ENCODE data around the gene KLHL22.

Gene KLHL22

GRCh38 chr22:20435436-20436306, 59.9 kb downstream of the KLHL22 start:
- ATAC-seq (ENCODE audit: insufficient read depth, low read depth) = no peak
- H3K36me3 ChIP-seq (ENCODE audit: insufficient read depth, low read length) = no peaks in the 10 kb centered on the region
- H3K27ac ChIP-seq (ENCODE audit: low read length) = no peak overlapping the region
- H3K79me2 ChIP-seq (ENCODE audit: insufficient read depth, low read length) = no peaks in the 10 kb centered on the region
- no peak overlapping the region for H3K4me3 ChIP-seq (ENCODE audit: low read depth in 1 of 2, low read length in 2 of 2)
- H2AFZ ChIP-seq (ENCODE audit: low read depth, low read length) = no peak overlapping the region
- no peaks in the 10 kb centered on the region for H3K27me3 ChIP-seq (ENCODE audit: insufficient read depth, low read length, poor library complexity)
- no peaks in the 10 kb centered on the region for H3K4me1 ChIP-seq (ENCODE audit: insufficient read depth, low read length)
- no peak for DNase-seq
- TF ChIP-seq CTCF (IDR thresholded peaks at IDR 0.05; ENCODE audit: borderline replicate concordance, extremely low read depth, low read length, poor library complexity, severe bottlenecking) (no peak), EZH2 (IDR thresholded peaks at IDR 0.05; ENCODE audit: borderline replicate concordance, low read depth, low read length, severe bottlenecking) (no peak)
- H3K9me3 ChIP-seq (ENCODE audit: insufficient read depth, low read length, severe bottlenecking) = no peaks in the 10 kb centered on the region
- H3K4me2 ChIP-seq (ENCODE audit: insufficient read depth, low read length) = no peak overlapping the region
- peaks cover 8% of the 10 kb centered on the region; the same call in 1 of the 2 replicates for H4K20me1 ChIP-seq (ENCODE audit: insufficient read depth, low read length)
- no peak overlapping the region for H3K9ac ChIP-seq (ENCODE audit: low read depth, low read length)

GRCh38 chr22:20434773-20435172, 60.8 kb downstream of the KLHL22 start:
- DNase-seq (no peak), ATAC-seq (ENCODE audit: insufficient read depth, low read depth) (no peak)
- Histone ChIP-seq H3K4me1 (ENCODE audit: insufficient read depth, low read length) (0 out of 2 replicates have a peak, but pooled peaks cover 1% of the 10 kb centered on the region), H3K79me2 (ENCODE audit: insufficient read depth, low read length) (no peaks in the 10 kb centered on the region), H4K20me1 (ENCODE audit: insufficient read depth, low read length) (peaks cover 5% of the 10 kb centered on the region; the same call in 1 of the 2 replicates), H2AFZ (ENCODE audit: low read depth, low read length) (no peak overlapping the region), H3K9ac (ENCODE audit: low read depth, low read length) (no peak overlapping the region), H3K4me3 (ENCODE audit: low read depth in 1 of 2, low read length in 2 of 2) (no peak overlapping the region), H3K36me3 (ENCODE audit: insufficient read depth, low read length) (no peaks in the 10 kb centered on the region), H3K27me3 (ENCODE audit: insufficient read depth, low read length, poor library complexity) (no peaks in the 10 kb centered on the region), H3K4me2 (ENCODE audit: insufficient read depth, low read length) (no peak overlapping the region), H3K9me3 (ENCODE audit: insufficient read depth, low read length, severe bottlenecking) (no peaks in the 10 kb centered on the region), H3K27ac (ENCODE audit: low read length) (no peak overlapping the region)
- TF ChIP-seq EZH2 (IDR thresholded peaks at IDR 0.05; ENCODE audit: borderline replicate concordance, low read depth, low read length, severe bottlenecking) = no peak
- TF ChIP-seq CTCF (IDR thresholded peaks at IDR 0.05; ENCODE audit: borderline replicate concordance, extremely low read depth, low read length, poor library complexity, severe bottlenecking) = no peak

- no peak for ATAC-seq (ENCODE audit: insufficient read depth, low read depth)
- Histone ChIP-seq H3K9me3 (ENCODE audit: insufficient read depth, low read length, severe bottlenecking) (no peaks in the 10 kb centered on the region), H3K36me3 (ENCODE audit: insufficient read depth, low read length) (no peaks in the 10 kb centered on the region), H3K4me1 (ENCODE audit: insufficient read depth, low read length) (peaks cover 6% of the 10 kb centered on the region), H3K9ac (ENCODE audit: low read depth, low read length) (no peak overlapping the region), H4K20me1 (ENCODE audit: insufficient read depth, low read length) (peaks cover 3% of the 10 kb centered on the region; the same call in 1 of the 2 replicates), H3K4me2 (ENCODE audit: insufficient read depth, low read length) (no peak overlapping the region), H3K27ac (ENCODE audit: low read length) (no peak overlapping the region), H3K79me2 (ENCODE audit: insufficient read depth, low read length) (no peaks in the 10 kb centered on the region), H3K4me3 (ENCODE audit: low read depth in 1 of 2, low read length in 2 of 2) (no peak overlapping the region), H3K27me3 (ENCODE audit: insufficient read depth, low read length, poor library complexity) (no peaks in the 10 kb centered on the region), H2AFZ (ENCODE audit: low read depth, low read length) (no peak overlapping the region)
- TF ChIP-seq CTCF (IDR thresholded peaks at IDR 0.05; ENCODE audit: borderline replicate concordance, extremely low read depth, low read length, poor library complexity, severe bottlenecking) (no peak), EZH2 (IDR thresholded peaks at IDR 0.05; ENCODE audit: borderline replicate concordance, low read depth, low read length, severe bottlenecking) (no peak)
- DNase-seq = no peak
These were observed 61.3 kb downstream of the KLHL22 start for GRCh38 chr22:20434264-20434751.

Measured in DND-41 (cell line).